ENCODE data around the gene ANKLE1.

The ANKLE1 gene

DNA sequence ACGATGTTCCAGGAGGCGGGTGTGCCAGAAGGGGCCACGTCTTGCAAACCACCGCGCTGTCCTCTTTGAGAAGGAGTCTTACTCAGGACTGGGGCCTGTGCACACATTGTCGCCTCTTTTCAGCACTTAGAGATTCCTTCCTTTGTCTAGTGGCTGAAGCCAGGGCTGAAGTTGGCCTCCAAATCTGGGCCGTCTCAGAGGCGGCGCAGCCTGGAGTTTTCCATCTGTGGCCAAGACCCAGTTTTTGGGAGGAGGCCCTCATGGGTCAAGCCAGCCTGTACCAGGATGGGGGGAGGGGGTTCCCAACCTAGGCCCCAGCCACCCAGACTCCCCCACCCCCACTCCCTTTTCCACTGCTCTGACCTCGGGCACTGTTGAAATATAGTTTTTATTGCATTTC is 41.2 kb downstream of the ANKLE1 start:
- peaks cover 3% of the 10 kb centered on the region for H3K4me1 Mint-ChIP-seq (ENCODE audit: low read depth)
- no peak overlapping the region for H3K4me3 Mint-ChIP-seq
- H3K36me3 Mint-ChIP-seq, result no peaks in the 10 kb centered on the region
- no peaks in the 10 kb centered on the region for H3K9me3 Mint-ChIP-seq (ENCODE audit: low read depth)
- H3K27ac Mint-ChIP-seq, result no peak overlapping the region
- no peaks in the 10 kb centered on the region for H3K27me3 Mint-ChIP-seq

DNA sequence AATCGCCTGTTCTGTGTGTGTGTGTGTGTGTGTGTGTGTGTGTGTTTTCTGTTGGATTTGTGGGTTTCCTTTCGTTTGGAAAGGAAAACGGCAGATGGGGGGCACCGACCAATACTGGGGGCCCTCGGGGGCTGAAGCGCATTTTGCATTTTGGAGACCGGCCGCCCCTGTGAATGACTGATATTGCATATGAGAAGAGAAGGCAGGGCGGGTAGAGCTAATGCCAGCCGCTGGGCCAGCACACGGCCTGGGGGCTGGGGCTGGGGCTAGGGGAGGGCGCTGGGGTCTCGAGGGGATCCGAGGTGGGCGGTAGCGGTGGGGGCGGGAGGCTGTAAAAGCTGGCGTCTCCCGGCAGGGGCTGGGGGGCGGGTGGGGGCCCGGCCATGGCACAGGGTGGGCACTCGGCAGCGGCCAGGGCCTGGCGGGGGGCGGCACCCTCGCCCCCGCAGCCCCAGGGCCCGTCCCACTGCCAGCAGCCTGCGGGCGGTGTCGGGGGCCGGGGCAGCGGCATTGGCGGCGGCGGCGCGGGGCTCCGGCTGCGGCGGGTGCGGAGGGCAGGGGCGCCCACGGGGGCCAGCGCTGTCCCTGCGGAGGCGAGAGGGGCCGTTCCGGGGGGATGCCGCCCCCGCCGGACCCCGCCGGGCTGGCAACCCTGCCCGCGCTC is 41.7 kb downstream of the ANKLE1 start:
- no peaks in the 10 kb centered on the region for H3K36me3 Mint-ChIP-seq
- no peak overlapping the region for H3K27ac Mint-ChIP-seq
- no peaks in the 10 kb centered on the region for H3K9me3 Mint-ChIP-seq (ENCODE audit: low read depth)
- H3K4me3 Mint-ChIP-seq, result no peak overlapping the region
- H3K27me3 Mint-ChIP-seq, result no peaks in the 10 kb centered on the region
- H3K4me1 Mint-ChIP-seq (ENCODE audit: low read depth), result peaks cover 3% of the 10 kb centered on the region

GRCh38 chr19:17323964-17324332 is 42.2 kb downstream of the ANKLE1 start:
- Mint-ChIP-seq H3K27ac (no peak overlapping the region), H3K4me1 (ENCODE audit: low read depth) (peaks cover 3% of the 10 kb centered on the region), H3K36me3 (no peaks in the 10 kb centered on the region), H3K4me3 (no peak overlapping the region), H3K9me3 (ENCODE audit: low read depth) (no peaks in the 10 kb centered on the region), H3K27me3 (no peaks in the 10 kb centered on the region)

DNA sequence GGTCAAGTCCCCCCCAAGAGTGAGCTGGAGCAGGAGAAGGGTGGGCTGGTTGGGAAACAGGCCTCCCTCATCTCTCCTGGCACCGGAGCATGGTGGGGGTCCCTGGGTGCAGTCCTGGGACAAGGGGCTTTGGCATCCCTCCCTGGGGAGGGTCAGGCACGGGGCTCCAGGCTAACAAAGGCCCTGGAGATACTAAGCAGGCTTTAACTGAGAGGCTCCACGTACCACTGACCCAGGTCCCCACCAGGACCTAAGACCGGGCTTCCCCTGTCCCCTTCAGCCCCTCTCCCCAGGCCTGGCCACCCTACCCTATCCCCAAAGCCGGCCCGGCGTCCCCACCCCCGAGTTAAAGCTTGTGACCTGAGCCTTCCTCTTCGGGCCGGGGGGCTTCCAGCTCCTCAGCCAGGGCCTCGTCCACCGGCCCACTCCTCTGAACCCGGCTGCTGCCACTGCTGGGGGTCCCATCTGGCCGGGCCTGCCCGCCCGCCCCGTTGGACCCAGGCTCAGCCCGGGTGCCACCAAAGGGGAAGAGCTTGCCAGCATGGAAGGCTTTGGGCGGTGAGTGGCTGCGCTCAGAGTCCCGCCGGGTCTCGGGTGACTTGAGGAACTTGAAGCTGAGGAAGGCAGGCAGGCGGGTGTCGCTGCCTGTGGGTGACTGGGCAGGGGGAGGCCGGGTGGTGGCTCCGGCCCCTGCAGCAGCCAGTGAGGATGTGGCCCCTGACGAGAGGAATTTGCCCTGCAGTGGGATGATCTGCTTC is 42.8 kb downstream of the ANKLE1 start:
- Mint-ChIP-seq H3K4me1 (ENCODE audit: low read depth) (peaks cover 3% of the 10 kb centered on the region), H3K27ac (no peak overlapping the region), H3K4me3 (no peak overlapping the region), H3K36me3 (no peaks in the 10 kb centered on the region), H3K27me3 (no peaks in the 10 kb centered on the region), H3K9me3 (ENCODE audit: low read depth) (no peaks in the 10 kb centered on the region)

DNA sequence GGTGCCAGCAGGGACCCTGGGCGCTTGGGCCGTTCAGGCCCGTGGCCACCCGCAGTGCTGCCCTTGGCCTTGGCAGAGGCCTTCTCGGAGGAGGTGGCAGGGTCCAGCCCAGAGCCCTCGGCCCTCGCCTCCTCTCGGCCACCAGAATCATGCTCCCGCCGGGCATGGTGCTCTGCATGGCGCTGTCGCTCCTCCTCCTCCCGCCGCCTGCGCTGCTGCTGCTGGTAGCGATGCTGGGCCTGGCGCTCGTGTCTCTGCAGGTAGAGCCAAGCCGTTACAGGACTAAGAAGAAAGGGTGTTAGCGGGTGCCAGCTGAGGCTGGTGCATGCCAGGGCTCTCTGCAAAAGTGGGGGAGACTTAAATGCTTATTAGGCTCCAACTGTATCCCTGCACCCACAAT is 43.4 kb downstream of the ANKLE1 start:
- Mint-ChIP-seq H3K4me3 (no peak overlapping the region), H3K27ac (no peak overlapping the region), H3K4me1 (ENCODE audit: low read depth) (peaks cover 6% of the 10 kb centered on the region), H3K27me3 (no peaks in the 10 kb centered on the region), H3K9me3 (ENCODE audit: low read depth) (no peaks in the 10 kb centered on the region), H3K36me3 (no peaks in the 10 kb centered on the region)

DNA sequence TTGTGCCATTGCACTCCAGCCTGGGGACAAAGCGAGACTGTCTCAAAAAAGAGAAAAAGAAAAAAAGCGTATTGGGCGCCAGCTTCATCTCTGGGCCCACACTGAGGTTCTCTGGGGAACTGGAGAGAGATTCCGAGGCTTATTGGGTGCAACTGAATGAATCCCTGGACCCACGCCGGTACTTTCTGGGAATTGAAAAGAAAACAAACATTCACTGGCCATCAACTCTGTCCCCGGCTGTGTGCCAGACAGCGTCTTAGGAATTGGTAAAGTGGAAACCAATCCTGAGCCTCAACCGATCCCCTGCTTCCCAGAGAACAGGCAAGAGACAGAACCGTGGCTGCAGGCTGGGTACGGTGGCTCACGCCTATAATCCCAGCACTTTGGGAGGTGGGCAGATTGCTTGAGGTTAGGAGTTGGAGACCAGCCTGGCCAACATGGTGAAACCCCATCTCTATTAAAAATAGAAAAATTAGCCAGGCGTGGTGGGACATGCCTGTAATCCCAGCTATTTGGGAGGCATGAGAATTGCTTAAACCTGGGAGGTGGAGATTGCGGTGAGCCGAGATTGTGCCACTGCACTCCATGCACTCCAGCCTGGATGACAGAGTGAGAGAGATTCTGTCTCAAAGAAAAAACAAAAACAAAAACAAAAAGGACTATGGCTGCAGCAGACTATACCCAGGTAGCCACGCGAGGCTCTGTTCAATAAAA is 44.3 kb downstream of the ANKLE1 start:
- no peaks in the 10 kb centered on the region for H3K27me3 Mint-ChIP-seq
- H3K4me3 Mint-ChIP-seq, result no peak overlapping the region
- H3K4me1 Mint-ChIP-seq (ENCODE audit: low read depth), result peaks cover 11% of the 10 kb centered on the region
- H3K36me3 Mint-ChIP-seq, result no peaks in the 10 kb centered on the region
- H3K9me3 Mint-ChIP-seq (ENCODE audit: low read depth), result no peaks in the 10 kb centered on the region
- H3K27ac Mint-ChIP-seq, result no peak overlapping the region

- no peaks in the 10 kb centered on the region for H3K36me3 Mint-ChIP-seq
- no peak overlapping the region for H3K27ac Mint-ChIP-seq
- H3K9me3 Mint-ChIP-seq (ENCODE audit: low read depth), result no peaks in the 10 kb centered on the region
- H3K4me1 Mint-ChIP-seq (ENCODE audit: low read depth), result peaks cover 11% of the 10 kb centered on the region
- no peaks in the 10 kb centered on the region for H3K27me3 Mint-ChIP-seq
- H3K4me3 Mint-ChIP-seq, result peak overlapping the region; percentile 42
Measured at GRCh38 chr19:17326595-17326966, 44.9 kb downstream of the ANKLE1 start.

- Mint-ChIP-seq H3K27ac (no peak overlapping the region), H3K9me3 (ENCODE audit: low read depth) (no peaks in the 10 kb centered on the region), H3K4me1 (ENCODE audit: low read depth) (peaks cover 11% of the 10 kb centered on the region), H3K36me3 (no peaks in the 10 kb centered on the region), H3K4me3 (peak overlapping the region; percentile 42), H3K27me3 (no peaks in the 10 kb centered on the region)
Measured at GRCh38 chr19:17327068-17327653, 45.5 kb downstream of the ANKLE1 start.

- Mint-ChIP-seq H3K27ac (no peak overlapping the region), H3K27me3 (no peaks in the 10 kb centered on the region), H3K9me3 (ENCODE audit: low read depth) (no peaks in the 10 kb centered on the region), H3K36me3 (no peaks in the 10 kb centered on the region), H3K4me3 (peak overlapping the region; percentile 59), H3K4me1 (ENCODE audit: low read depth) (peaks cover 14% of the 10 kb centered on the region)
Measured at GRCh38 chr19:17327654-17328516, 46.2 kb downstream of the ANKLE1 start.

DNA sequence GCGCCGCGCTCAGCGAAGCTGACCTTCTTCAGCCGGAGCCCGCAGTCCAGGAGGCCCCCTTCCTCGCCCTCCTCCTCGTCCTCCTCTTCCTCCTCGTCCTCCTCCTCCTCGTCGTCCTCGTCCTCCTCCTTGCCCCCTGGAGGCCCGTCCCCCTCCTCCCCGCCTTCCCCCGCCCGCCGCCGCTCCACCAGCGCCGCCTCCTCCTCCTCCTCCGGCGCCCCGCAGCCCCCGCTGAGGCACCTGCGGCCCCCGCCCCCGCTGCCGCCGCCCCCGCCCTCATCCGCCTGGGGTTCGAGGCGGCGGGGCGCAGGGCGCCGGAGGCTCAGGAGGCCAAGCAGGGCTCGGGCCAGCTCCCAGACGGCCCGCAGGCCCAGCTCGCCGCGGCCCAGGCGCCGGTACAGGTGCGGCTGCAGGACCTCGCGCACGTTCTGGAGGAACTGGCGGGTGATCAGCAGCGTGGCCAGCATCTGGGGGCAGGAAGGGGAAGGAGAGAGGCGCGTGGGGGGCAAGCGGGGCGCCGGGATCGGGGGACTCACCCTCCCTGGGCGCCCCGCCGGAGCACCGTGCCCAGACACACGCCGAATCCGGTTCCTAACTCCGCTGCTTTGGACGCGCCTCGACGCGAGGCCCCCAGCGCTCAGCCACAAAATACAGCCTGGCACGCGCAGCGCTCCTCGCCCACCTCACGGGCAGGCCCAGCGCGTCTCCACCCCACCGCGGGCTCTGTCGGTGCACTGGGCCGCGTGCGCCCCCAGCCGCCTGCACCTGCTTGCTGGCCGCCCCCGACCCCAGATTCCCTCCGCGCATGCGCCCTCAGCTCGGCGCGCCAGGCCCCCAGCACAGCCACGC is 47.0 kb downstream of the ANKLE1 start:
- H3K4me3 Mint-ChIP-seq, result peak overlapping the region; percentile 35
- no peaks in the 10 kb centered on the region for H3K9me3 Mint-ChIP-seq (ENCODE audit: low read depth)
- H3K4me1 Mint-ChIP-seq (ENCODE audit: low read depth), result peaks cover 18% of the 10 kb centered on the region
- H3K27me3 Mint-ChIP-seq, result no peaks in the 10 kb centered on the region
- H3K27ac Mint-ChIP-seq, result no peak overlapping the region
- H3K36me3 Mint-ChIP-seq, result no peaks in the 10 kb centered on the region

DNA sequence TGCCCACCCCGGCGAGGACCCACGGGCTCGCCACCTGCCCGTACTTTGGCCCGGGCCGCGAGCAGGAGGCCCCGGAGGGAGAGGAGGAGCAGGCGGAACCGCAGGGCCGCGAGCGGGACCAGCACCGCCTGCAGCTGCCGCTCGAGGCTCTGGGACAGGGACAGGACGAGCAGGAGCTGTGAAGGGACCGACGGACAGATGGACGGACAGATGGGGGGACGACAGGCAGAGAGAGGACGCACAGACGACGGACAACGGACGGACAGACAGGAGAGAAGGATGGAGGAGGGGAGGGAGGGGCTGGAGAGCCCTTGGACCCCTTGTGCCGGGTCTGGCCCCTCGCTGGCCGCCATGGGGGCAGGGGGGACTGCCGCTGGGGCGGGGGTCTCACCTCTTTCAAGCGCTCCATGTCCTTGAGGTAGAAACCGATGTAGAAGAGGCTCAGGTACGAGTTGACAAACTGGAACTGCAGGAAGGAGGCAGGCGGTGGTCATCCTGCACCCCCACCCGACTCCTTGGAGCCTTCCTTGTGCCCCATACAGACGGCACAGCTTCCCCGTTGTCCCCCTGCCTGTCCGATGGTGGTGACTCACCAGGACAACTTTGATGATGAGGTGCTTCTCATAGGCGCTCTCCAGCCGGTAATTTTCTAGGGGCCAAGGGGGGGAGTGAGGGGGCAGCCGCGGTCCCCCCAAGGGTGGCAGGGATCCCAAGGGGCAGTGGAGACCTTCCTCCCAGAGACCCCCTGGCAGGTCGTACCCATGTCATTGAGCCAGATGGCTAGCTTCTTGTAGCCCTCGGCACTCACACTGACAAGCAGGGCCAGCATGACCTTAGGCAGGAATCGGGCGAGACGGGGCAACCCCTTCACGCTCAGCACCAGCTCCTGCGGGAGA is 47.9 kb downstream of the ANKLE1 start:
- H3K9me3 Mint-ChIP-seq (ENCODE audit: low read depth), result no peaks in the 10 kb centered on the region
- H3K27me3 Mint-ChIP-seq, result no peaks in the 10 kb centered on the region
- no peaks in the 10 kb centered on the region for H3K36me3 Mint-ChIP-seq
- H3K27ac Mint-ChIP-seq, result no peak overlapping the region
- H3K4me3 Mint-ChIP-seq, result peak overlapping the region; percentile 44
- H3K4me1 Mint-ChIP-seq (ENCODE audit: low read depth), result peaks cover 20% of the 10 kb centered on the region

DNA sequence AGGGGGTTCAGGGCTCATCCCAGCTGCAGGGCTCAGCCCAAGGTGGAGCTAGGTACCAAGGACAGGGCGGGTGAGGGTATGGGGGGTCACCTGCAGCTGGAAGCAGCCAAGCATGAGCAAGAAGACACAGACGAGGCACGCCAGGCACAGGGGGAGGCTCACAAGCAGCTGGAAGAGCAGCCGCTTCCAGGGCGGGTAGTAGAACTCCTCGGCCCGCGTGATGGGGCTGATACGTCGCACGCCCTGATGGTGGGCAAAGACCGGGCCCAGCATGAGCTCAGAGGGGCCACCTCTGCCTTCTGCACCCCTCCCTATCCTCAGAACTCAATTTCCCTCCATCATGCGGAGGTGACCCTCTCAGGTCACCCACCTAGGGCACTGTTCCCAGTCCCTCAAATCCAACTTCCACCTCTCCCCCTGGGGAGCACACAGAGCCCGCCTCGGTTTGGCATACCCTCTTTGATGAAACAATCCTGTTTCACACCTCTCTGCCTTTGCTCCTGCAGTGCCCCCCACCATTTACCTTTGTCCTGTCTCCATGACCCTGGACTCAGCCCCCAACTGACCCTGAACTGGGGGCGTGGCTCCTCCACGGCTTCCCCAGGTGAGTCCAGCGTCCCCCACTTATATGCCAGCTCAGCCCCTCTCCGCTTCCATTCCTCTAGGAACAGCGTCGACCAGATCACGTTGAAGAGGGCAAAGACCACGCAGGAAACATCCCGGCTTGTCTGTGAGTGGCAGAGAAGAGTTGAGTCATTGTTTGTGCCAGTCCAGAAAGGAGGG is 48.8 kb downstream of the ANKLE1 start:
- Mint-ChIP-seq H3K27ac (no peak overlapping the region), H3K9me3 (ENCODE audit: low read depth) (no peaks in the 10 kb centered on the region), H3K36me3 (no peaks in the 10 kb centered on the region), H3K4me1 (ENCODE audit: low read depth) (peaks cover 28% of the 10 kb centered on the region), H3K4me3 (peak overlapping the region; percentile 44), H3K27me3 (no peaks in the 10 kb centered on the region)

All from activated naive CD8-positive, alpha-beta T cell (primary cell).